ENCODE results near the gene PPT2. TPM values are rescaled to one million over a fixed set of nuclear protein-coding genes. Genes with fewer than 3 reads are reported as not detected.
A peak's percentile ranks its signal among the peaks of the same experiment; 100 is the strongest.

The PPT2 gene
- total and polyA plus RNA-seq, 2 donors (not counting 1 experiment from before 2014, with no cell fraction given): 13.7 to 37.3 TPM

- peaks cover 29% of the 10 kb centered on the region for H3K79me2 ChIP-seq (ENCODE audit: control insufficient read depth, insufficient read depth, low read length)
- H3K36me3 ChIP-seq (ENCODE audit: control insufficient read depth, insufficient read depth, low read length): peaks cover 6% of the 10 kb centered on the region
- peak overlapping the region; percentile 11 for H2AFZ ChIP-seq (ENCODE audit: low read length)
- DNase-seq (ENCODE audit: low read depth in 2 of 2): no peak
- H3K27me3 ChIP-seq (ENCODE audit: control insufficient read depth, insufficient read depth, low read length): no peaks in the 10 kb centered on the region
- peak overlapping the region; percentile 60 for H3K9ac ChIP-seq (ENCODE audit: insufficient read depth, low read length)
- H3K4me2 ChIP-seq (ENCODE audit: extremely low read depth, insufficient read depth, low read length): peak overlapping the region; percentile 94
- TF ChIP-seq, protein P1, sequence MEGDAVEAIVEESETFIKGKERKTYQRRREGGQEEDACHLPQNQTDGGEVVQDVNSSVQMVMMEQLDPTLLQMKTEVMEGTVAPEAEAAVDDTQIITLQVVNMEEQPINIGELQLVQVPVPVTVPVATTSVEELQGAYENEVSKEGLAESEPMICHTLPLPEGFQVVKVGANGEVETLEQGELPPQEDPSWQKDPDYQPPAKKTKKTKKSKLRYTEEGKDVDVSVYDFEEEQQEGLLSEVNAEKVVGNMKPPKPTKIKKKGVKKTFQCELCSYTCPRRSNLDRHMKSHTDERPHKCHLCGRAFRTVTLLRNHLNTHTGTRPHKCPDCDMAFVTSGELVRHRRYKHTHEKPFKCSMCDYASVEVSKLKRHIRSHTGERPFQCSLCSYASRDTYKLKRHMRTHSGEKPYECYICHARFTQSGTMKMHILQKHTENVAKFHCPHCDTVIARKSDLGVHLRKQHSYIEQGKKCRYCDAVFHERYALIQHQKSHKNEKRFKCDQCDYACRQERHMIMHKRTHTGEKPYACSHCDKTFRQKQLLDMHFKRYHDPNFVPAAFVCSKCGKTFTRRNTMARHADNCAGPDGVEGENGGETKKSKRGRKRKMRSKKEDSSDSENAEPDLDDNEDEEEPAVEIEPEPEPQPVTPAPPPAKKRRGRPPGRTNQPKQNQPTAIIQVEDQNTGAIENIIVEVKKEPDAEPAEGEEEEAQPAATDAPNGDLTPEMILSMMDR (conservative IDR thresholded peaks at IDR 0.05 in 1 of 2, IDR thresholded peaks at IDR 0.05 in 1 of 2; ENCODE audit: low read depth in 1 of 2, low read length in 2 of 2): no peak
- no peak for TF ChIP-seq EZH2 (IDR thresholded peaks at IDR 0.05; ENCODE audit: low read length, missing control alignments)
- H4K20me1 ChIP-seq (ENCODE audit: control insufficient read depth, extremely low read depth, insufficient read depth, low read length): no peaks in the 10 kb centered on the region
- H3K9me3 ChIP-seq (ENCODE audit: control insufficient read depth, insufficient read depth, low read depth, low read length): no peaks in the 10 kb centered on the region
- H3K4me3 ChIP-seq (replicated peaks in 1 of 4; ENCODE audit: control extremely low read depth in 1 of 4, insufficient read depth in 1 of 4, low read depth in 3 of 4, low read length in 4 of 4): peak overlapping the region; percentile 59 to 99 (median 83)
- peaks cover 16% of the 10 kb centered on the region for H3K4me1 ChIP-seq (ENCODE audit: control insufficient read depth, extremely low read depth, insufficient read depth, low read length)
- H3K27ac ChIP-seq (ENCODE audit: insufficient read depth, low read length): peak overlapping the region; percentile 94
These were observed 24.9 kb downstream of the PPT2 start for GRCh38 chr6:32178547-32179440.

GRCh38 chr6:32179766-32180405, 25.9 kb downstream of the PPT2 start:
- peaks cover 10% of the 10 kb centered on the region for H3K36me3 ChIP-seq (ENCODE audit: control insufficient read depth, insufficient read depth, low read length)
- no peaks in the 10 kb centered on the region for H4K20me1 ChIP-seq (ENCODE audit: control insufficient read depth, extremely low read depth, insufficient read depth, low read length)
- H3K27me3 ChIP-seq (ENCODE audit: control insufficient read depth, insufficient read depth, low read length): no peaks in the 10 kb centered on the region
- peaks cover 18% of the 10 kb centered on the region for H3K79me2 ChIP-seq (ENCODE audit: control insufficient read depth, insufficient read depth, low read length)
- no peak overlapping the region for H3K27ac ChIP-seq (ENCODE audit: insufficient read depth, low read length)
- no peak overlapping the region for H2AFZ ChIP-seq (ENCODE audit: low read length)
- no peak overlapping the region for H3K4me2 ChIP-seq (ENCODE audit: extremely low read depth, insufficient read depth, low read length)
- H3K9me3 ChIP-seq (ENCODE audit: control insufficient read depth, insufficient read depth, low read depth, low read length): no peaks in the 10 kb centered on the region
- no peak for TF ChIP-seq EZH2 (IDR thresholded peaks at IDR 0.05; ENCODE audit: low read length, missing control alignments)
- TF ChIP-seq, protein P1 (conservative IDR thresholded peaks at IDR 0.05 in 1 of 2, IDR thresholded peaks at IDR 0.05 in 1 of 2; ENCODE audit: low read depth in 1 of 2, low read length in 2 of 2): no peak
- H3K4me3 ChIP-seq (replicated peaks in 1 of 4; ENCODE audit: control extremely low read depth in 1 of 4, insufficient read depth in 1 of 4, low read depth in 3 of 4, low read length in 4 of 4): peak overlapping the region in 1 of 4 experiments; percentile 99
- no peak for DNase-seq (ENCODE audit: low read depth in 2 of 2)
- H3K9ac ChIP-seq (ENCODE audit: insufficient read depth, low read length): no peak overlapping the region
- H3K4me1 ChIP-seq (ENCODE audit: control insufficient read depth, extremely low read depth, insufficient read depth, low read length): peaks cover 11% of the 10 kb centered on the region

DNA sequence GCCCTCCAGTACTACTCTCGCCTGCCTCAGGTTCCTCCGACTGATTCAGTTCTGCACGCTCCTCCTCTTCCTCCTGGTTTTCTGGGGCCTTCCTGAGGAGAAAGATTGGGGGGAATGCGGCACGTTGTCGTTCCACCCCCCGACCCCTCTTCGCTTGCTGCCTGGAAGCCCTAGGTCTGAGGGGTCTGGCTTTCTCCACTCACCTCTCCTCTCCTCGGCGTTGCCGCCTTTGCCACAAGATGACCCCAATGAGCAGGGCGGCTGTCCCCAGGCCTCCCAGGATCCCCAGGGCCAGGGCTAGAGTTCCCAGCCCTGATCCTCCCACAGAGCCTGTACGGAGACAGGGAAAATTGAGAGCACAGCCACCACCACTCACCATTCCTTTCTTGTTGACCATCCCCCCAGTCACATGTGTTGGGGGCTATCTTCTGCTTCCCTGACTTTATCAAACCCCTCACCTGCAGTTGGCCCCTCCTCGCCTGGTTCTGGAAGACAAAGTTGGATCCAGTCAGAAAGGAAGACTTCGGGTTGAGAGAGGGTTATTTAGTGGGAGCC, 27.3 kb downstream of the PPT2 start:
- no peak overlapping the region for H3K4me3 ChIP-seq (replicated peaks in 1 of 4; ENCODE audit: control extremely low read depth in 1 of 4, insufficient read depth in 1 of 4, low read depth in 3 of 4, low read length in 4 of 4)
- no peaks in the 10 kb centered on the region for H3K9me3 ChIP-seq (ENCODE audit: control insufficient read depth, insufficient read depth, low read depth, low read length)
- H3K27me3 ChIP-seq (ENCODE audit: control insufficient read depth, insufficient read depth, low read length): no peaks in the 10 kb centered on the region
- H3K9ac ChIP-seq (ENCODE audit: insufficient read depth, low read length): no peak overlapping the region
- H3K27ac ChIP-seq (ENCODE audit: insufficient read depth, low read length): no peak overlapping the region
- no peak for DNase-seq (ENCODE audit: low read depth in 2 of 2)
- H3K79me2 ChIP-seq (ENCODE audit: control insufficient read depth, insufficient read depth, low read length): peaks cover 9% of the 10 kb centered on the region
- TF ChIP-seq, protein P1 (conservative IDR thresholded peaks at IDR 0.05 in 1 of 2, IDR thresholded peaks at IDR 0.05 in 1 of 2; ENCODE audit: low read depth in 1 of 2, low read length in 2 of 2): no peak
- no peak for TF ChIP-seq EZH2 (IDR thresholded peaks at IDR 0.05; ENCODE audit: low read length, missing control alignments)
- no peak overlapping the region for H2AFZ ChIP-seq (ENCODE audit: low read length)
- no peaks in the 10 kb centered on the region for H4K20me1 ChIP-seq (ENCODE audit: control insufficient read depth, extremely low read depth, insufficient read depth, low read length)
- peaks cover 10% of the 10 kb centered on the region for H3K4me1 ChIP-seq (ENCODE audit: control insufficient read depth, extremely low read depth, insufficient read depth, low read length)
- H3K36me3 ChIP-seq (ENCODE audit: control insufficient read depth, insufficient read depth, low read length): peaks cover 10% of the 10 kb centered on the region
- no peak overlapping the region for H3K4me2 ChIP-seq (ENCODE audit: extremely low read depth, insufficient read depth, low read length)

Data from fibroblast of lung (primary cell).